ENCODE results near the gene BCR. TPM values are rescaled to one million over a fixed set of nuclear protein-coding genes. Genes with fewer than 3 reads are reported as not detected.

BCR gene
- total RNA-seq, 2 experiments from 2014 or later, result 30.4 to 32.0 TPM

DNA sequence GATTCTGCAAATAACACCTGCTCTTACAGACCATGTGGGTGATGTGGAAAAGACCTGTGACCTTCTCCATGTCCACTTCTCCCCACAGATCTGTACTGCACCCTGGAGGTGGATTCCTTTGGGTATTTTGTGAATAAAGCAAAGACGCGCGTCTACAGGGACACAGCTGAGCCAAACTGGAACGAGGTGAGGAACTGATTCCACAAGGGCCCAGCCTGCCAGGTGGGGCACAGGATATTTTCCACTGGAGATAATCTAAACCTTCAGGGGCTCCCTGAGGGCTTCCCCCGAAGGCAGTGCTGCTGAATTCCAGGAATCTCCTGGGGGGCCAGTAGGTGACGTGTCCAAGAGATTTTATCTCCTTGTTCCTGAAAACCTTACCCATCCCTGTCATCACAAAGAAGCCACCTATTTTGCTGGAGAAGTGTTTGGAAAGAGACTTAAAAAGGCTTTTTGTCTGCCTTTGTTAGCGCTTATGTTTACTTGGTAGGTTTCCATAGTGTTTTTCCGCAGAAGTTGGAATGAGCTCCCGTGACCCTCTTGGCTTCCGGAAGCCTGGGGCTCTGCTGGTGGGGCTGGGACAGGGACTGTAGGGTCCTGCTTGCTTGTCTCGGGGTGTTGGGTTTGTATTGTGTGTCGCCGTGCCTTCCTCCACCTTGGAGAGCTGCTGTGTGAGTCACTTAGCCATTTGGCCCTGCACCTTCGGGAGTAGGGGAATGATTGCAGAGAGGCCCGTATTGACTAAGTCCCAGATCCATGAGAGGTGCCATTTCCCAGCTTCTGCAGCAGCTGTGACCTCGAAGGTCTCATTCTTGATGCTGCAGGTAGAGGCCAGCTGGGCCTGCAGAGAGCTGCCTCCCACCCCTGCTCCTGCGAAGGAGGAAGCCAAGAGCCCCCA is 112.4 kb downstream of the BCR start:
- TF ChIP-seq CTCF (IDR thresholded peaks at IDR 0.05), result no peak
- ATAC-seq (no peak), DNase-seq (no peak)
- Mint-ChIP-seq H3K27me3 (no peaks in the 10 kb centered on the region), H3K9me3 (no peaks in the 10 kb centered on the region), H3K4me3 (no peak overlapping the region), H3K36me3 (ENCODE audit: low read depth) (peaks cover 16% of the 10 kb centered on the region), H3K4me1 (ENCODE audit: low read depth) (no peaks in the 10 kb centered on the region), H3K27ac (no peak overlapping the region)
- POLR2A ChIA-PET, result no interaction called here
- CTCF ChIA-PET, result interaction anchor here (0.9 to 1.6 kb wide), 4 partner anchors 10 to 333 kb away, joined by 3 to 4 read pairs (median 4); no protein-coding TSS in a partner anchor
- intact Hi-C loops (cut with micrococcal nuclease), result no loop called here

DNA sequence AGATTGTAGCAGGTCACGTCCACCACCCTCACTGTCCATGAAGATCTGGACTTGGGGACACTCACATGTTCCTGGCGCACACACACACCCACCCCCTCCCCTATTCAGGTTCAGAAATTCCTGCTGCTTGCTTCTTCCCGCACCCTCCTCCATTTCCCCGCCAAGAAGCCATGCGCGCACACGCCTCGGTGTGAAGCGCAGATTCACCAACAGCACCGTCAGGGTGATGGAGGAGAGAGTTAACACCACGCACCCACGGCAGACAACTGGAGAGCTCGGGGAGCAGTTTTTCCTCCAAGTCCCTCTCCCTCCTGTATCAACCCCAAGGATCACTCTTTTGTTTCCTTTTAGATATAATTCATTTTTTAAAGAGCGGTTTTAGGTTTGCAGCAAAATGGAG is 113.4 kb downstream of the BCR start:
- DNase-seq (no peak), ATAC-seq (no peak)
- no peaks in the 10 kb centered on the region for H3K27me3 Mint-ChIP-seq
- H3K36me3 Mint-ChIP-seq (ENCODE audit: low read depth), result peaks cover 16% of the 10 kb centered on the region
- TF ChIP-seq CTCF (IDR thresholded peaks at IDR 0.05), result no peak
- ChIA-PET POLR2A (no interaction called here), CTCF (interaction anchor here (0.7 to 1.5 kb wide), 3 partner anchors 11 to 321 kb away, joined by 3 to 4 read pairs (median 3); no protein-coding TSS in a partner anchor)
- intact Hi-C loops (cut with micrococcal nuclease), result no loop called here
- no peaks in the 10 kb centered on the region for H3K4me1 Mint-ChIP-seq (ENCODE audit: low read depth)
- no peak overlapping the region for H3K4me3 Mint-ChIP-seq
- no peaks in the 10 kb centered on the region for H3K9me3 Mint-ChIP-seq
- H3K27ac Mint-ChIP-seq, result no peak overlapping the region

- intact Hi-C loops (cut with micrococcal nuclease), result no loop called here
- Mint-ChIP-seq H3K36me3 (ENCODE audit: low read depth) (peaks cover 16% of the 10 kb centered on the region), H3K4me3 (no peak overlapping the region), H3K9me3 (no peaks in the 10 kb centered on the region), H3K4me1 (ENCODE audit: low read depth) (no peaks in the 10 kb centered on the region), H3K27me3 (no peaks in the 10 kb centered on the region), H3K27ac (no peak overlapping the region)
- CTCF ChIA-PET, result interaction anchor here (0.7 kb wide), 1 partner anchor 320 kb away, joined by 3 read pairs; no protein-coding TSS in a partner anchor
- DNase-seq (no peak), ATAC-seq (no peak)
- POLR2A ChIA-PET, result no interaction called here
- TF ChIP-seq CTCF (IDR thresholded peaks at IDR 0.05), result no peak
Measured at GRCh38 chr22:23294221-23294620, 113.9 kb downstream of the BCR start.

DNA sequence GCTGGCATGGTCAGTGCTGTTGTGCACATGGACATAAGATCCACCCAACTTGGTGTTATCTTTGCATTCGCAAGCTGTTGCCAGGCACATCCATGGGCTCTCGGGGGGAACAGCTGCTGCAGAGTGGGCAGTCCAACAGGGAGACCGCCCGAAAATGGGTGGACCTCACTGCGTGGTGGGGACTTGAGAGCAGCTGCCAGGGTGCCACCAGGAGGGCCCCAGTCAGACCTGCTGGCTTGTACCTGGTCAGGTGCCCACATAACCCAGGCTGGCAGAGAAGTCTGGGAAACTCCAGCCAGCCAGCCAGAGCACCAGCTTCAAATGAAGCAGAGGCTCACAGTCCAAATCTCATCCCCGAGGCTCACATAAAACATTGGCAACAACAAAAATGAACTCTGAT is 120.2 kb downstream of the BCR start:
- H3K4me3 Mint-ChIP-seq, result no peak overlapping the region
- no peak for TF ChIP-seq CTCF (IDR thresholded peaks at IDR 0.05)

GRCh38 chr22:23301591-23301990 is 121.3 kb downstream of the BCR start:
- DNase-seq (no peak), ATAC-seq (no peak)
- POLR2A ChIA-PET, result no interaction called here
- no peaks in the 10 kb centered on the region for H3K27me3 Mint-ChIP-seq
- H3K9me3 Mint-ChIP-seq, result no peaks in the 10 kb centered on the region
- intact Hi-C loops (cut with micrococcal nuclease), result no loop called here
- no peak overlapping the region for H3K4me3 Mint-ChIP-seq
- peaks cover 5% of the 10 kb centered on the region for H3K36me3 Mint-ChIP-seq (ENCODE audit: low read depth)
- no peak for TF ChIP-seq CTCF (IDR thresholded peaks at IDR 0.05)
- no peaks in the 10 kb centered on the region for H3K4me1 Mint-ChIP-seq (ENCODE audit: low read depth)
- H3K27ac Mint-ChIP-seq, result no peak overlapping the region
- CTCF ChIA-PET, result no interaction called here

More for the DNA sequence above, 120.2 kb downstream of the BCR start:
- H3K4me1 Mint-ChIP-seq (ENCODE audit: low read depth), result no peaks in the 10 kb centered on the region
- intact Hi-C loops (cut with micrococcal nuclease), result no loop called here
- H3K9me3 Mint-ChIP-seq, result no peaks in the 10 kb centered on the region
- ATAC-seq (no peak), DNase-seq (no peak)
- no peaks in the 10 kb centered on the region for H3K27me3 Mint-ChIP-seq
- H3K36me3 Mint-ChIP-seq (ENCODE audit: low read depth), result peaks cover 5% of the 10 kb centered on the region
- no peak overlapping the region for H3K27ac Mint-ChIP-seq
- ChIA-PET POLR2A (no interaction called here), CTCF (interaction anchor here (1.1 to 1.2 kb wide), 2 partner anchors 10 to 85 kb away, joined by 3 to 4 read pairs; no protein-coding TSS in a partner anchor)

All from activated CD8-positive, alpha-beta T cell treated with anti-CD3 and anti-CD28 coated beads for 36 hours (primary cell).